ENCODE results near the gene MUC6.

MUC6 gene

GRCh38 chr11:1030086-1030485, 6.4 kb downstream of the MUC6 start:
- CTCF ChIA-PET: no interaction called here
- Histone ChIP-seq H3K27ac (ENCODE audit: extremely low read depth, low read depth, low read length) (no peak overlapping the region), H3K4me1 (ENCODE audit: control insufficient read depth, insufficient read depth, low read length) (no peaks in the 10 kb centered on the region), H3K9me3 (ENCODE audit: control insufficient read depth, insufficient read depth, low read depth, low read length) (no peaks in the 10 kb centered on the region), H3K36me3 (ENCODE audit: control insufficient read depth in 2 of 2, insufficient read depth in 1 of 2, low read length in 2 of 2) (no peaks in the 10 kb centered on the region), H3K4me3 (ENCODE audit: low read depth, low read length) (no peak overlapping the region)
- POLR2A ChIA-PET: no interaction called here
- TF ChIP-seq ZNF701 (tag by site-specific recombination; IDR thresholded peaks at IDR 0.05): no peak
- TF ChIP-seq ZNF473 (tag by site-specific recombination; IDR thresholded peaks at IDR 0.05): no peak
- TF ChIP-seq REPIN1 (tag by site-specific recombination; IDR thresholded peaks at IDR 0.05; ENCODE audit: low read depth): no peak
- TF ChIP-seq PRDM2 (tag by site-specific recombination; IDR thresholded peaks at IDR 0.05; ENCODE audit: borderline replicate concordance): no peak
- TF ChIP-seq KLF9 (tag by site-specific recombination; IDR thresholded peaks at IDR 0.05; ENCODE audit: low read depth): no peak
- TF ChIP-seq ZFP69B (tag by site-specific recombination; IDR thresholded peaks at IDR 0.05): no peak
- no peak for TF ChIP-seq PATZ1 (tag by site-specific recombination; IDR thresholded peaks at IDR 0.05)
- TF ChIP-seq ZBTB8A (tag by site-specific recombination; IDR thresholded peaks at IDR 0.05): no peak
- TF ChIP-seq ZSCAN4 (tag by site-specific recombination; IDR thresholded peaks at IDR 0.05): no peak
- TF ChIP-seq PRDM1 (tag by site-specific recombination; IDR thresholded peaks at IDR 0.05): no peak

- ChIA-PET CTCF (interaction anchor here (0.6 kb wide), 2 partner anchors 22 to 41 kb away, joined by 3 read pairs; no protein-coding TSS in a partner anchor), POLR2A (no interaction called here)
Observed at GRCh38 chr11:1029654-1030053, 6.9 kb downstream of the MUC6 start.

More at GRCh38 chr11:1029654-1030053, 6.9 kb downstream of the MUC6 start:
- H3K36me3 ChIP-seq (ENCODE audit: control insufficient read depth in 2 of 2, insufficient read depth in 1 of 2, low read length in 2 of 2): no peaks in the 10 kb centered on the region
- TF ChIP-seq ZNF558 (tag by site-specific recombination; IDR thresholded peaks at IDR 0.05) (no peak), ZNF350 (tag by site-specific recombination; IDR thresholded peaks at IDR 0.05) (no peak)
- TF ChIP-seq, protein P1, sequence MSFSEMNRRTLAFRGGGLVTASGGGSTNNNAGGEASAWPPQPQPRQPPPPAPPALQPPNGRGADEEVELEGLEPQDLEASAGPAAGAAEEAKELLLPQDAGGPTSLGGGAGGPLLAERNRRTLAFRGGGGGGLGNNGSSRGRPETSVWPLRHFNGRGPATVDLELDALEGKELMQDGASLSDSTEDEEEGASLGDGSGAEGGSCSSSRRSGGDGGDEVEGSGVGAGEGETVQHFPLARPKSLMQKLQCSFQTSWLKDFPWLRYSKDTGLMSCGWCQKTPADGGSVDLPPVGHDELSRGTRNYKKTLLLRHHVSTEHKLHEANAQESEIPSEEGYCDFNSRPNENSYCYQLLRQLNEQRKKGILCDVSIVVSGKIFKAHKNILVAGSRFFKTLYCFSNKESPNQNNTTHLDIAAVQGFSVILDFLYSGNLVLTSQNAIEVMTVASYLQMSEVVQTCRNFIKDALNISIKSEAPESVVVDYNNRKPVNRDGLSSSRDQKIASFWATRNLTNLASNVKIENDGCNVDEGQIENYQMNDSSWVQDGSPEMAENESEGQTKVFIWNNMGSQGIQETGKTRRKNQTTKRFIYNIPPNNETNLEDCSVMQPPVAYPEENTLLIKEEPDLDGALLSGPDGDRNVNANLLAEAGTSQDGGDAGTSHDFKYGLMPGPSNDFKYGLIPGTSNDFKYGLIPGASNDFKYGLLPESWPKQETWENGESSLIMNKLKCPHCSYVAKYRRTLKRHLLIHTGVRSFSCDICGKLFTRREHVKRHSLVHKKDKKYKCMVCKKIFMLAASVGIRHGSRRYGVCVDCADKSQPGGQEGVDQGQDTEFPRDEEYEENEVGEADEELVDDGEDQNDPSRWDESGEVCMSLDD (tag by site-specific recombination; IDR thresholded peaks at IDR 0.05): no peak
- no peaks in the 10 kb centered on the region for H3K4me1 ChIP-seq (ENCODE audit: control insufficient read depth, insufficient read depth, low read length)
- H3K9me3 ChIP-seq (ENCODE audit: control insufficient read depth, insufficient read depth, low read depth, low read length): no peaks in the 10 kb centered on the region
- H3K4me3 ChIP-seq (ENCODE audit: low read depth, low read length): no peak overlapping the region
- H3K27ac ChIP-seq (ENCODE audit: extremely low read depth, low read depth, low read length): no peak overlapping the region
